RWPE1 (cell line): ENCODE results near the gene HOXA7.

ENCODE experiments used
- CTCF ChIA-PET: fragments of 350-600 bp; sonication (Branson Sonifier 250); formaldehyde crosslinking; extraction: SDS; loops from one replicate; lab custom pipeline; 2021; lab: Yijun Ruan, JAX
- POLR2A ChIA-PET: fragments of 400-600 bp; formaldehyde crosslinking; extraction: SDS; loops from one replicate; lab custom pipeline; 2020; ENCODE audit warnings: antibody characterized with exemption; ENCODE audit not compliant: low non-redundant PET; lab: Yijun Ruan, JAX
- DNase-seq: peaks from one replicate; pipeline ENCODE4 v3.0.0; 2012; ENCODE audit warnings: low spot score
- H3K27ac ChIP-seq: fragments of 450-650 bp; 2 replicates; pipeline ENCODE4 v1.5.1; 2017
- CTCF ChIP-seq: fragments of 450-650 bp; conservative IDR thresholded peaks from 2 replicates; pipeline ENCODE4 v1.5.1; 2017; ENCODE audit warnings: low read depth, mild to moderate bottlenecking

Gene HOXA7

GRCh38 chr7:27164045-27164366 lies 7.5 kb upstream of the HOXA7 start:
- POLR2A ChIA-PET = no interaction called here
- CTCF ChIA-PET = interaction anchor here (0.8 to 1.2 kb wide), 2 partner anchors 10 to 16 kb away, joined by 3 to 6 read pairs; partner anchors contain the start of gene HOXA10
- no peak for TF ChIP-seq CTCF
- DNase-seq = no peak
- H3K27ac ChIP-seq = peak overlapping the region; percentile 96

GRCh38 chr7:27163288-27164044 lies 7.0 kb upstream of the HOXA7 start:
- ChIA-PET CTCF (interaction anchor here (0.7 to 1.3 kb wide), 4 partner anchors 8 to 614 kb away, joined by 3 to 6 read pairs (median 6); partner anchors contain the start of gene HOXA10), POLR2A (no interaction called here)
- DNase-seq = no peak
- peak overlapping the region; percentile 96 for H3K27ac ChIP-seq
- no peak for TF ChIP-seq CTCF

- CTCF ChIA-PET = interaction anchor here (0.7 to 2.5 kb wide), 7 partner anchors 9 to 794 kb away, joined by 3 to 45 read pairs (median 6); partner anchors contain the start of genes HOXA3 and HOXA5
- POLR2A ChIA-PET = interaction anchor here (0.8 kb wide), 1 partner anchor 14 kb away, joined by 4 read pairs; no protein-coding TSS in a partner anchor
- no peak for DNase-seq
- TF ChIP-seq CTCF = no peak
- peak overlapping the region; percentile 96 for H3K27ac ChIP-seq
Observed at GRCh38 chr7:27162561-27163287, 6.2 kb upstream of the HOXA7 start.

- CTCF ChIA-PET = interaction anchor here (0.7 to 2.5 kb wide), 9 partner anchors 11 to 963 kb away, joined by 3 to 45 read pairs (median 5); partner anchors contain the start of genes HOXA11, HOXA3 and HOXA5
- no peak for TF ChIP-seq CTCF
- DNase-seq = no peak
- H3K27ac ChIP-seq = peak overlapping the region; percentile 94
- POLR2A ChIA-PET = interaction anchor here (0.8 kb wide), 1 partner anchor 13 kb away, joined by 4 read pairs; no protein-coding TSS in a partner anchor
Observed at GRCh38 chr7:27161721-27162560, 5.5 kb upstream of the HOXA7 start.

GRCh38 chr7:27161214-27161720 lies 4.8 kb upstream of the HOXA7 start:
- CTCF ChIA-PET = interaction anchor here (0.9 to 2.5 kb wide), 17 partner anchors 10 to 963 kb away, joined by 3 to 45 read pairs (median 5); partner anchors contain the start of genes HOXA10, HOXA11, HOXA3 and HOXA5

More at GRCh38 chr7:27161214-27161720, 4.8 kb upstream of the HOXA7 start:
- H3K27ac ChIP-seq = peak overlapping the region; percentile 94
- DNase-seq = no peak
- POLR2A ChIA-PET = interaction anchor here (0.6 to 0.7 kb wide), 3 partner anchors 28 to 47 kb away, joined by 3 read pairs; no protein-coding TSS in a partner anchor
- TF ChIP-seq CTCF = peak; percentile 53
